GM20431 (cell line): ENCODE data around the gene CR1.

Source experiments
- in situ Hi-C: fragments of 300-500 bp; cut with MseI, MboI; formaldehyde crosslinking; loops from one replicate; pipeline ENCODE4 v1.15.0; 2020; ENCODE audit warnings: low sequenced_read_pairs; ENCODE audit not compliant: unreplicated experiment

Gene CR1

DNA sequence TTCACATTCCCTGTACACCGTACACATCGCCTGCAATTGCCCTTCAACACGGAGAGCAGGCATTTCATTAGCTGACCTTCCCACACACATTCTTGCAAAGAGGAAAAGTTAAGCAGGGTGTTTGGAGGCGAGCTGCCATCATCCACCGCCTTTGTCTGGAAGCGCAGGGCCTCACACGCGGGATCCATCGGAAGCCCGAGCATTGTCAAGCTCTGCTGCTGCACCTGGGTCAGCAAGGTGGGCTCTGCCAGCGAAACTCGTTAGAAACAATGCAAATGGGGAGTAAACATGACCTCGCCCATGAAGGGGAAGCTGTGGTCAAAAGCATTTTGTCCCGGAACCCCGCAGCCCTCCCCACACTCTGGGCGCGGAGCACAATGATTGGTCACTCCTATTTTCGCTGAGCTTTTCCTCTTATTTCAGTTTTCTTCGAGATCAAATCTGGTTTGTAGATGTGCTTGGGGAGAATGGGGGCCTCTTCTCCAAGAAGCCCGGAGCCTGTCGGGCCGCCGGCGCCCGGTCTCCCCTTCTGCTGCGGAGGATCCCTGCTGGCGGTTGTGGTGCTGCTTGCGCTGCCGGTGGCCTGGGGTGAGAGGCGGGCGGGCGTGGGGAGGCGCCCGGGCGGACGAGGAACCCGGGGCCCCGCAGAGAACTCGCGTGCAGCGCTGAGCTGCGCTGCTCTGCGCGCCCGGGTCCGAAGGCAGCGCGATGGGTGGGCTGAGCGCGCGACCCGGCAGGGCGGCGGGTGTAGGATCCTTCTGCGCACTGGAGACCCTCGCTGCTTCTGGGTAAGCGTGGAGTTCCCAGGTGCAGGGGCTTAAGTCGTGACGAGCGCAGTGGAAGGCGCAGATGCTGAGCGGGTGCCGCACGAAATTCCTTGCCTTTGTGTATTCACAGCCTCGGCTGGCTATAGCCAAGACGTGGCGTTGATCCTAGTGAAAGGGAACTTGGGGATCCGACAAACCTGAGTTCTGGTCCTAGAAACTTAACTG, at the start of gene CR1:
TSS of gene CR1 (plus strand) at position 357 of the 992 bp plus-strand sequence. CDS start at position 468, 111 bp downstream.
- in situ Hi-C loops: loop anchor here (25.0 kb wide), 1 partner anchor 409 kb away; the partner anchor contains the start of gene C4BPB

DNA sequence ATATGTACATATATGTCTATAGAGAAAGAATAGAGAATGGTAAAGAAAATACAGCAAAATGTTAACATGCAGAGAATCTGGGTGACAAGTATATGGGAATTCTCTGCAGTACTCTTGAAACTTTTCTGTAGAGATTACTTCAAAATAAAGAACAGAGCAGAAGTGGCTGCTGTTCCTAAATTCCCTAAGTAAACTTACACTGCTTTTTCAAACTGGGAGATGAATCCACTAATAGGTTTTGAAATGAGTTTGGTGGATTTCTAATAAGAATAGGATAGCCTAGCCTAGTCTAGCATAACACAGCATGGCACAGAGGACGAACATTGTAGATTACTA, 42.3 kb upstream of the CR1 start:
- in situ Hi-C loops: no loop called here

DNA sequence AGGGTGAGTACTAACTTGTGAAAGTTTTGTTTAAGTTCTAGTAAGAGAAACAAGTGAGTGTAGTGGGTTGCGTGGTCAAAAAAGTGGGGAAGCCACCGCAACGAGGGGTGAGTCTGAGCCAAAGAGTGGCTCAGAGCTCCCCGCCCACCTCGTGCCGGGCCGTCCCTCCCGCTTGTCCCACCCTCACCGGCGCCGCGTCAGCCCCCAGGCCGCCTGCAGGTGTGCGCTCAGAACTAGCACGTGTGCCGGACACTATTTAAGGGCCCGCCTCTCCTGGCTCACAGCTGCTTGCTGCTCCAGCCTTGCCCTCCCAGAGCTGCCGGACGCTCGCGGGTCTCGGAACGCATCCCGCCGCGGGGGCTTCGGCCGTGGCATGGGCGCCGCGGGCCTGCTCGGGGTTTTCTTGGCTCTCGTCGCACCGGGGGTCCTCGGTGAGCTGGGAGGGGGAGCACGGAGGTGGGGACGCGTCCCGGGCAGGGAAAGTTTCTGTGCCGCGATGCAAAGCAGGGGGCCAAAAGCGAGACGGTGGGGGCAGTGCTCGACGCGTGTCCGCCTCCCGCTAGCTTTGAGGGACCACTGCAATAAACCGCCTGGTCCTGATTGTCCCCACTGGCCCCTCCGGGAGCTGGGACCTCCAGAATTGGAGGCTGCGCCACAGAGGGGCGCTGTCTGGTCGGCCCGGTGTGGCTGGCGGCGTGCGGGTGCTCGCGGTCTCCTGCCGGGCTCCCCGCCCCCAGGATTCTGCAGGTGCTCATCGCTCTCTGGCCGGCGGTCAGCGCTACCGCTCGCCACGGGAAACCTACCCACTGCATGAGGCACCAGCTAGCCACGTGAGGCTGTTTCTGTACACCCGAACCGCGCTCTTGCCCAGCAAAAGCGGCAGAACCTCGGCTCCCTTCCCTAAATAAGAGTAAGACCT, 41.7 kb upstream of the CR1 start, which contains the start of gene CR2:
TSS of gene CR2 (plus strand) at position 283 of the 919 bp plus-strand sequence. CDS start at position 374, 91 bp downstream.
- in situ Hi-C loops: no loop called here

- in situ Hi-C loops: no loop called here
Measured at GRCh38 chr1:207455183-207455754, 40.7 kb upstream of the CR1 start.

DNA sequence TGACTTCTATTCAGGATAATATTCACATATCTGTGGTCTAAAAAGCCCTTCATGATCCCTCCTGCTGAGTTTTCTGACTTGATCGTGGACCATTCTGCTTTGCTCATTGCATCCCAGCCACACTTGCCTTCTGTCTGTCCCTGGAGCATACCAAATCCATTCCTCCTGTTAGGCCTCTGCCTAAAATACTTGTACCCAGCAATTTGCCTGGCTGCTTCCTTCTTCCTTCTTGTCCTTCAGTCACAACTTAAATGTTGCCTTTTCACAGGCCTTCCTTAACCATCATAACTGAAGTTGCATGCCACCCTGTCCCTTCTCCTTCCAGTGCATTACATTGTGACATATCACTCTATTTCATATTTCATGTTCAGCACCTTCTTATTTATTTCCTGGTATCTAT, 37.5 kb upstream of the CR1 start:
- in situ Hi-C loops: no loop called here

GRCh38 chr1:207459008-207459407, 36.9 kb upstream of the CR1 start:
- in situ Hi-C loops: no loop called here

GRCh38 chr1:207461649-207462048, 34.3 kb upstream of the CR1 start:
- in situ Hi-C loops: no loop called here

- in situ Hi-C loops: no loop called here
Measured at GRCh38 chr1:207462535-207462934, 33.4 kb upstream of the CR1 start.

- in situ Hi-C loops: no loop called here
Measured at GRCh38 chr1:207463021-207463420, 32.9 kb upstream of the CR1 start.

DNA sequence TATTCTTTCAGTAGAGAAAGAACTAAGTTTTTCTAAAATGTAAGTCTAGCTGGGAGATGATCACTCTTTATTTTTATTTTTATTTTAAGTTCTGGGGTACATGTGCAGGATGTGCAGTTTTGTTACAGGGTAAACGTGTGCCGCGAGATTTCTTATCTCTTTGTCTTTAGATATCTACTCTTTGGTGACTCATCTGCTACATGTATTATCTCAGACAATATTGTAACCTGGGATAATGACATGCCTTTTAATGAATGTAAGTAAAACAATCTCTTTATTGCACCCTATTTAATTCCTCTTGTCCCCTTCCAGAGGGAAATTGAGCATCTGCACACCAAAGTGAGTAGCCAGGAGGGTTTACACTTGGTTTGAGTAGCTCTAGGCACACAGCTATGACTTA, 32.4 kb upstream of the CR1 start:
- in situ Hi-C loops: no loop called here

DNA sequence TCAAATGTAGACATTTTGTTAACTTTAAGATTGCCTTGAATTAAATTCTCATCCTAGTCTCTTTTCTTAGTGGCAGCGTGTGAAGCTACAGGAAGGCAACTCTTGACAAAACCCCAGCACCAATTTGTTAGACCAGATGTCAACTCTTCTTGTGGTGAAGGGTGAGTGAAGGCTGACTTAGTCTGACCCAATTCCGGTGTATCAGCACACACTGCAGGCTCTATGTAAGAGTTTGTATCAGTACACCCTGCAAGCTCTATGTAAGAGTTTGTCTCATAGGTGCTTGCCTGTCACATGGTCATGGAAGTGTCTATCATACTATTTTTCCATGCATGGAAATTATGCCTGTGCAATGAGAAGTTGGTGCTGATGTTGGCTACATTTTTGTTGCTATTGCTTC, 25.0 kb upstream of the CR1 start:
- in situ Hi-C loops: no loop called here

- in situ Hi-C loops: no loop called here
Measured at GRCh38 chr1:207474210-207474609, 21.7 kb upstream of the CR1 start.

GRCh38 chr1:207486198-207486597, 9.8 kb upstream of the CR1 start:
- in situ Hi-C loops: loop anchor here (25.0 kb wide), 1 partner anchor 399 kb away; the partner anchor contains the start of gene C4BPB

GRCh38 chr1:207487636-207488035, 8.3 kb upstream of the CR1 start:
- in situ Hi-C loops: loop anchor here (25.0 kb wide), 1 partner anchor 400 kb away; the partner anchor contains the start of gene C4BPB

DNA sequence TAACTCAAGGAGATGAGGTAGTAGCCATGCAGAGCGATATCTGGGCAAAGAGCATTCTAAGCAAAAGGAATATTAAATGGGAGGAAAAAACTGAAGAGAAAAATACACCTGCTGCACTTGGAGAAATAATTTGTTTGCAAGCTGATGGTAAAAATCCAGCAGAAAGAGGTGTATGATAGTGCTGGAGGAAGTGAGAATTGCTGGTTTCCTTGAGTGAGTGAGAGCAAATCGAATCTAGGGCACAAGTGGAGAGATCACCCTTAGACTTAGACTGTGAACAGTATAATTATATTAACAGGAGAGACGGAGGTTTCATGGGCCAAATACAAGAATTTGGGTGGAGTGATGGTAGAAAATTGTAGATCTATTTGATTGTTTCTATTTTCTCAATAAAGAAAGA, 2.7 kb upstream of the CR1 start:
- in situ Hi-C loops: loop anchor here (25.0 kb wide), 1 partner anchor 406 kb away; the partner anchor contains the start of gene C4BPB

DNA sequence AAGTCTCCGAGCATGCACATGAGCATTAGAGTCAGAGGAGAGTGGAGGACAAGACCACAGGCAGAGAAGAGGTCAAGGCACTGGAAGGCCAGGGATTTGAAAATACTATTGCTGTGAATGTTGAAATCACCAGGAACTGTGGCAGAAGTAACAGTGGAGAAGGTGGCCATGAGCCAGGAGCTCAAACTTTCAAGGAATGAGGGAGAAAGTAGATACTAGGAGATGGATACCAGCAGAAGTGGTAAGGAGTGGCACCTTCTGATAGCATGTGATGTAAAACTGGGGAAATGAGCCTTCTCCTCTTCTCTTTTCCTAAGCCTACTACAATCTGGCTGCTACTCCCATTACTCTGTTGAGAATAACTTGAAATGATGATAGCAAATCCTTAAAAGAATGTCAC, 1.8 kb upstream of the CR1 start:
- in situ Hi-C loops: loop anchor here (25.0 kb wide), 1 partner anchor 407 kb away; the partner anchor contains the start of gene C4BPB

- in situ Hi-C loops: loop anchor here (25.0 kb wide), 1 partner anchor 408 kb away; the partner anchor contains the start of gene C4BPB
Measured at GRCh38 chr1:207495281-207495680, 676 bp upstream of the CR1 start.

GRCh38 chr1:207497941-207498340, 2.0 kb downstream of the CR1 start:
- in situ Hi-C loops: loop anchor here (25.0 kb wide), 1 partner anchor 411 kb away; the partner anchor contains the start of gene C4BPB

DNA sequence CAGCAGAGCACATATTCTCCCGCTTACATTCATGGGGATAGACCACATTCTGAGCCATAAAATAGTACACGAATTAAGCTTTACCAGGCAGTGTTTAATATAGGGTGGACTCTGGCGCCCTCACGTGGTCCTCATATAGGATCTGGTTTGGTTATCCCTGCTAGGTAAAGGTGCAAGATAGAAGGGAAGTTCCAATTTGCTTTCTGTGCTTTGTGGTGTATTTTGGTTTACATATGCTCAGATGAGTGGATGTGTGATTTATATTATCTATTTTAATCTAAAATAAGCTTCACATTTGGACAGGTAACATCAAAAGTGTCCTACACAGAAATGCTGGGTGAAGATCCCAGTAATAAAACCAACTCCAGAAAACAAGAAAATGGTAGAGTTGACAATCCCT, 3.6 kb downstream of the CR1 start:
- in situ Hi-C loops: loop anchor here (25.0 kb wide), 1 partner anchor 412 kb away; the partner anchor contains the start of gene C4BPB

- in situ Hi-C loops: no loop called here
Measured at GRCh38 chr1:207500306-207500705, 4.3 kb downstream of the CR1 start.
